ENCODE results near the gene BMP5. TPM values are rescaled to one million over a fixed set of nuclear protein-coding genes. Genes with fewer than 3 reads are reported as not detected.

The BMP5 gene
- total and polyA plus RNA-seq, 4 donors = 0.42 to 0.92 (median 0.65) TPM

DNA sequence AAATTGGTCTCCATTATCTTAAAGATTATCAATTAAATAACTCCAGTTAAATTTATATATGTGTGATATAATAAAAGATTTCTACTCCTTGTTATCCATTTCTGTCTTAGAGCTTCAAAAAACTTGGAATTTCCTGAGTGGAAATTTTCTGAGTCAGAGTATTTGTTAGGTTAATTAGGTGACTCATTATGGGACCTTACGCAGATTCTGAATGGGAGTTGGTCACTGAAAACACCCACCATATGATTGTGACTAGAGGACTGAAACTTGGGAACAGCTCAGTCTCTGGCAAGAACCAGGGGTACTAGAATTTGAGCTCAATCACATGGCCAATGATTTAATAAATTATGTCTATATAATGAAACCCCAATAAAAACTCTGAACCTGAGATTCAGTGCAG, 171.0 kb downstream of the BMP5 start:
- Histone ChIP-seq H3K4me1 (ENCODE audit: control insufficient read depth in 4 of 4, insufficient read depth in 4 of 4, low read length in 3 of 4) (no peaks in the 10 kb centered on the region), H3K9ac (ENCODE audit: low read depth in 1 of 2, low read length in 2 of 2) (no peak overlapping the region), H3K36me3 (ENCODE audit: control insufficient read depth in 4 of 4, insufficient read depth in 3 of 4, low read depth in 1 of 4, low read length in 3 of 4) (no peaks in the 10 kb centered on the region), H3K27me3 (ENCODE audit: control insufficient read depth in 4 of 4, insufficient read depth in 4 of 4, low read length in 3 of 4) (no peaks in the 10 kb centered on the region), H3K27ac (ENCODE audit: low read depth in 1 of 2, low read length in 2 of 2) (no peak overlapping the region), H3K4me3 (ENCODE audit: low read depth in 1 of 3, low read length in 3 of 3) (no peak overlapping the region), H3K9me3 (ENCODE audit: control insufficient read depth in 4 of 4, low read length in 3 of 4) (no peaks in the 10 kb centered on the region)
- DNase-seq (ENCODE audit: low spot score) = no peak
- 91% methylated on average over 1 of the region's 1 CpG for WGBS
- TF ChIP-seq JUND (IDR thresholded peaks at IDR 0.05) (no peak), FOXA1 (IDR thresholded peaks at IDR 0.05) (no peak), NR2F2 (IDR thresholded peaks at IDR 0.05) (no peak), FOXA2 (IDR thresholded peaks at IDR 0.05) (no peak), SP1 (IDR thresholded peaks at IDR 0.05) (no peak), GABPA (IDR thresholded peaks at IDR 0.05 in 1 of 2, conservative IDR thresholded peaks at IDR 0.05 in 1 of 2) (no peak), RAD21 (IDR thresholded peaks at IDR 0.05) (no peak), EGR1 (IDR thresholded peaks at IDR 0.05; ENCODE audit: low read depth in 2 of 2) (no peak), YY1 (IDR thresholded peaks at IDR 0.05) (no peak), RXRA (IDR thresholded peaks at IDR 0.05) (no peak), TAF1 (conservative IDR thresholded peaks at IDR 0.05) (no peak), HNF4G (IDR thresholded peaks at IDR 0.05) (no peak)
- TF ChIP-seq, protein P1, sequence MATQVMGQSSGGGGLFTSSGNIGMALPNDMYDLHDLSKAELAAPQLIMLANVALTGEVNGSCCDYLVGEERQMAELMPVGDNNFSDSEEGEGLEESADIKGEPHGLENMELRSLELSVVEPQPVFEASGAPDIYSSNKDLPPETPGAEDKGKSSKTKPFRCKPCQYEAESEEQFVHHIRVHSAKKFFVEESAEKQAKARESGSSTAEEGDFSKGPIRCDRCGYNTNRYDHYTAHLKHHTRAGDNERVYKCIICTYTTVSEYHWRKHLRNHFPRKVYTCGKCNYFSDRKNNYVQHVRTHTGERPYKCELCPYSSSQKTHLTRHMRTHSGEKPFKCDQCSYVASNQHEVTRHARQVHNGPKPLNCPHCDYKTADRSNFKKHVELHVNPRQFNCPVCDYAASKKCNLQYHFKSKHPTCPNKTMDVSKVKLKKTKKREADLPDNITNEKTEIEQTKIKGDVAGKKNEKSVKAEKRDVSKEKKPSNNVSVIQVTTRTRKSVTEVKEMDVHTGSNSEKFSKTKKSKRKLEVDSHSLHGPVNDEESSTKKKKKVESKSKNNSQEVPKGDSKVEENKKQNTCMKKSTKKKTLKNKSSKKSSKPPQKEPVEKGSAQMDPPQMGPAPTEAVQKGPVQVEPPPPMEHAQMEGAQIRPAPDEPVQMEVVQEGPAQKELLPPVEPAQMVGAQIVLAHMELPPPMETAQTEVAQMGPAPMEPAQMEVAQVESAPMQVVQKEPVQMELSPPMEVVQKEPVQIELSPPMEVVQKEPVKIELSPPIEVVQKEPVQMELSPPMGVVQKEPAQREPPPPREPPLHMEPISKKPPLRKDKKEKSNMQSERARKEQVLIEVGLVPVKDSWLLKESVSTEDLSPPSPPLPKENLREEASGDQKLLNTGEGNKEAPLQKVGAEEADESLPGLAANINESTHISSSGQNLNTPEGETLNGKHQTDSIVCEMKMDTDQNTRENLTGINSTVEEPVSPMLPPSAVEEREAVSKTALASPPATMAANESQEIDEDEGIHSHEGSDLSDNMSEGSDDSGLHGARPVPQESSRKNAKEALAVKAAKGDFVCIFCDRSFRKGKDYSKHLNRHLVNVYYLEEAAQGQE (IDR thresholded peaks at IDR 0.05) = no peak
- TF ChIP-seq, protein P2, sequence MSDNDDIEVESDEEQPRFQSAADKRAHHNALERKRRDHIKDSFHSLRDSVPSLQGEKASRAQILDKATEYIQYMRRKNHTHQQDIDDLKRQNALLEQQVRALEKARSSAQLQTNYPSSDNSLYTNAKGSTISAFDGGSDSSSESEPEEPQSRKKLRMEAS (IDR thresholded peaks at IDR 0.05) = no peak
- TF ChIP-seq, protein P3, sequence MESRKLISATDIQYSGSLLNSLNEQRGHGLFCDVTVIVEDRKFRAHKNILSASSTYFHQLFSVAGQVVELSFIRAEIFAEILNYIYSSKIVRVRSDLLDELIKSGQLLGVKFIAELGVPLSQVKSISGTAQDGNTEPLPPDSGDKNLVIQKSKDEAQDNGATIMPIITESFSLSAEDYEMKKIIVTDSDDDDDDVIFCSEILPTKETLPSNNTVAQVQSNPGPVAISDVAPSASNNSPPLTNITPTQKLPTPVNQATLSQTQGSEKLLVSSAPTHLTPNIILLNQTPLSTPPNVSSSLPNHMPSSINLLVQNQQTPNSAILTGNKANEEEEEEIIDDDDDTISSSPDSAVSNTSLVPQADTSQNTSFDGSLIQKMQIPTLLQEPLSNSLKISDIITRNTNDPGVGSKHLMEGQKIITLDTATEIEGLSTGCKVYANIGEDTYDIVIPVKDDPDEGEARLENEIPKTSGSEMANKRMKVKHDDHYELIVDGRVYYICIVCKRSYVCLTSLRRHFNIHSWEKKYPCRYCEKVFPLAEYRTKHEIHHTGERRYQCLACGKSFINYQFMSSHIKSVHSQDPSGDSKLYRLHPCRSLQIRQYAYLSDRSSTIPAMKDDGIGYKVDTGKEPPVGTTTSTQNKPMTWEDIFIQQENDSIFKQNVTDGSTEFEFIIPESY (IDR thresholded peaks at IDR 0.05) = no peak
- TF ChIP-seq, protein P4, sequence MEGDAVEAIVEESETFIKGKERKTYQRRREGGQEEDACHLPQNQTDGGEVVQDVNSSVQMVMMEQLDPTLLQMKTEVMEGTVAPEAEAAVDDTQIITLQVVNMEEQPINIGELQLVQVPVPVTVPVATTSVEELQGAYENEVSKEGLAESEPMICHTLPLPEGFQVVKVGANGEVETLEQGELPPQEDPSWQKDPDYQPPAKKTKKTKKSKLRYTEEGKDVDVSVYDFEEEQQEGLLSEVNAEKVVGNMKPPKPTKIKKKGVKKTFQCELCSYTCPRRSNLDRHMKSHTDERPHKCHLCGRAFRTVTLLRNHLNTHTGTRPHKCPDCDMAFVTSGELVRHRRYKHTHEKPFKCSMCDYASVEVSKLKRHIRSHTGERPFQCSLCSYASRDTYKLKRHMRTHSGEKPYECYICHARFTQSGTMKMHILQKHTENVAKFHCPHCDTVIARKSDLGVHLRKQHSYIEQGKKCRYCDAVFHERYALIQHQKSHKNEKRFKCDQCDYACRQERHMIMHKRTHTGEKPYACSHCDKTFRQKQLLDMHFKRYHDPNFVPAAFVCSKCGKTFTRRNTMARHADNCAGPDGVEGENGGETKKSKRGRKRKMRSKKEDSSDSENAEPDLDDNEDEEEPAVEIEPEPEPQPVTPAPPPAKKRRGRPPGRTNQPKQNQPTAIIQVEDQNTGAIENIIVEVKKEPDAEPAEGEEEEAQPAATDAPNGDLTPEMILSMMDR (IDR thresholded peaks at IDR 0.05; ENCODE audit: low read depth, low read length, missing input control) = no peak
- TF ChIP-seq, protein P5, sequence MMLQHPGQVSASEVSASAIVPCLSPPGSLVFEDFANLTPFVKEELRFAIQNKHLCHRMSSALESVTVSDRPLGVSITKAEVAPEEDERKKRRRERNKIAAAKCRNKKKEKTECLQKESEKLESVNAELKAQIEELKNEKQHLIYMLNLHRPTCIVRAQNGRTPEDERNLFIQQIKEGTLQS (IDR thresholded peaks at IDR 0.05) = no peak

All from liver (tissue), 9 donors.